B cell (primary cell): ENCODE results near the gene BLOC1S3.

Experiments used
- EZH2 ChIP-seq: IDR thresholded peaks from 2 replicates; pipeline ENCODE4 v1.6.1; 2012; ENCODE audit warnings: borderline replicate concordance, low read depth, mild to moderate bottlenecking, moderate library complexity, low read length; ENCODE audit not compliant: insufficient read depth, poor library complexity, severe bottlenecking
- TF ChIP-seq, protein P1 (sequence below): fragments of 200-600 bp; IDR thresholded peaks from one replicate; pipeline ENCODE4 v1.8.0; 2022; ENCODE audit warnings: antibody characterized with exemption, mild to moderate bottlenecking

DNA sequence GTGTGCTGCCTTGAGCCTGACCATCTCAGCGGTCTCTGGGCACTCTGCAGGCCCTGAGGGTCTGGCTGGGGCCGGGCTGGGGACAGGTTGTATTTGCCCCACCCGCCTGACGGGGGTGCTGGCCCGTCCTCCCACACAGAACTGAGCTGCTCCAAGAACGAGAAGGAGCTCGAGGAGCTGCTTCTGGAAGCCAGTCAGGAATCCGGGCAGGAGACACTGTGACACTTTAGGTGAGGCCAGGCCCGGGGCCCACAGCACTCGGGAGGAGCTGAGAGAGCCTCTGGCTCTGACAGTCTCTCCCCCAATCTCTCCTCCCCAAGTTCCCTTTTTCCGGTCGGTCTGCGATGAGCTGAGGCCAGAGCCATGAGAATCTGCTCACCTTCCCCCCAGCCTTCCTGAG lies 32.3 kb upstream of the BLOC1S3 start:
- TF ChIP-seq, protein P1, sequence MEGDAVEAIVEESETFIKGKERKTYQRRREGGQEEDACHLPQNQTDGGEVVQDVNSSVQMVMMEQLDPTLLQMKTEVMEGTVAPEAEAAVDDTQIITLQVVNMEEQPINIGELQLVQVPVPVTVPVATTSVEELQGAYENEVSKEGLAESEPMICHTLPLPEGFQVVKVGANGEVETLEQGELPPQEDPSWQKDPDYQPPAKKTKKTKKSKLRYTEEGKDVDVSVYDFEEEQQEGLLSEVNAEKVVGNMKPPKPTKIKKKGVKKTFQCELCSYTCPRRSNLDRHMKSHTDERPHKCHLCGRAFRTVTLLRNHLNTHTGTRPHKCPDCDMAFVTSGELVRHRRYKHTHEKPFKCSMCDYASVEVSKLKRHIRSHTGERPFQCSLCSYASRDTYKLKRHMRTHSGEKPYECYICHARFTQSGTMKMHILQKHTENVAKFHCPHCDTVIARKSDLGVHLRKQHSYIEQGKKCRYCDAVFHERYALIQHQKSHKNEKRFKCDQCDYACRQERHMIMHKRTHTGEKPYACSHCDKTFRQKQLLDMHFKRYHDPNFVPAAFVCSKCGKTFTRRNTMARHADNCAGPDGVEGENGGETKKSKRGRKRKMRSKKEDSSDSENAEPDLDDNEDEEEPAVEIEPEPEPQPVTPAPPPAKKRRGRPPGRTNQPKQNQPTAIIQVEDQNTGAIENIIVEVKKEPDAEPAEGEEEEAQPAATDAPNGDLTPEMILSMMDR, result no peak
- TF ChIP-seq EZH2, result no peak
